ENCODE results near the gene FAM98C. TPM values are rescaled to one million over a fixed set of nuclear protein-coding genes. Genes with fewer than 3 reads are reported as not detected.

The FAM98C gene
- total and polyA plus RNA-seq, 2 of the 13 experiments (the other 11 are each of a cell fraction or from before 2014, with no cell fraction given), result 10.0 to 11.5 TPM

DNA sequence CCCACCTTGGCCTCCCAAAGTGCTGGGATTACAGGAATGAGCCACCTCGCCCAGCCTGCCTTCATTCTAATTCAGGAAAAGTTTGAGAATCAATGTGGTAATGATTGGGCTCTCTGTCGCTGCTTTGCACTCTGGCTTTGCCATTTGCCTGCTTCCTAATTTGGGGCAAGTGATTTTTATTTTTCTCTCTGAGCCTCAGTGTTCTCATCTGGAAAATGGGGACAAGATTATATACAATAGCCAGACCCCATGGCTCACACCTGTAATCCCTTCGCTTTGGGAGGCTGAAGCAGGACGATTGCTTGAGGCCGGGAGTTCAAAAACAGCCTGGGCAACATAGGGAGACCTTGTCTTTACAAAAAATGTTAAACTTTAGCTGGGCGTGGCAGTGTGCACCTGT, 34.4 kb downstream of the FAM98C start:
- H4K20me1 ChIP-seq (ENCODE audit: insufficient read depth, low read length), result no peaks in the 10 kb centered on the region
- H2AFZ ChIP-seq (ENCODE audit: low read length), result no peak overlapping the region
- H3K4me1 ChIP-seq (ENCODE audit: insufficient read depth, low read length), result peaks cover 5% of the 10 kb centered on the region; the same call in 1 of the 2 replicates
- peaks cover 0 to 2% of the 10 kb centered on the region in 2 experiments; a peak in 2 of 5 replicates for H3K27me3 ChIP-seq (ENCODE audit: control insufficient read depth in 1 of 2, insufficient read depth in 2 of 2, low read length in 2 of 2)
- BruUV-seq (replicated peaks), result no TSS peak
- no peak overlapping the region for H3K4me3 ChIP-seq (replicated peaks in 1 of 3; ENCODE audit: insufficient read depth in 1 of 3, low read depth in 2 of 3, low read length in 3 of 3)
- intact Hi-C loops (cut with micrococcal nuclease; ENCODE audit: unreplicated experiment), result no loop called here
- in situ Hi-C loops (cut with HindIII; ENCODE audit: extremely low pct_ligation_motif_present, low pct_unique_long_range_greater_than_20kb), result no loop called here
- no peak overlapping the region for H3K4me2 ChIP-seq (ENCODE audit: low read depth, low read length)
- ChIA-PET CTCF (ENCODE audit: low intra/inter-chr PET ratio, low total read pairs) (no interaction called here), POLR2A (no interaction called here)
- H3K36me3 ChIP-seq (replicated peaks in 1 of 2; ENCODE audit: control insufficient read depth in 1 of 2, insufficient read depth in 2 of 2, low read length in 2 of 2), result no peaks in the 10 kb centered on the region
- no peaks in the 10 kb centered on the region for H3K79me2 ChIP-seq (ENCODE audit: insufficient read depth, low read length)
- 17% methylated on average over 6 of the region's 6 CpGs for WGBS (ENCODE audit: low lambda C conversion rate)
- no peaks in the 10 kb centered on the region for H3K9me3 ChIP-seq (ENCODE audit: low read length)
- TF ChIP-seq ZNF629 (CRISPR knock-in tag; conservative IDR thresholded peaks at IDR 0.05), result peak; percentile 74
- TF ChIP-seq JUN (CRISPR knock-in tag; IDR thresholded peaks at IDR 0.05), result no peak
- H3K27ac ChIP-seq (ENCODE audit: extremely low read length, insufficient read depth, low read length), result no peak overlapping the region
- FAIRE-seq, result no peak
- no peak overlapping the region for H3K9ac ChIP-seq (ENCODE audit: insufficient read depth, low read depth, low read length)
- ATAC-seq, result no peak
- DNase-seq (ENCODE audit: low spot score), result no peak

DNA sequence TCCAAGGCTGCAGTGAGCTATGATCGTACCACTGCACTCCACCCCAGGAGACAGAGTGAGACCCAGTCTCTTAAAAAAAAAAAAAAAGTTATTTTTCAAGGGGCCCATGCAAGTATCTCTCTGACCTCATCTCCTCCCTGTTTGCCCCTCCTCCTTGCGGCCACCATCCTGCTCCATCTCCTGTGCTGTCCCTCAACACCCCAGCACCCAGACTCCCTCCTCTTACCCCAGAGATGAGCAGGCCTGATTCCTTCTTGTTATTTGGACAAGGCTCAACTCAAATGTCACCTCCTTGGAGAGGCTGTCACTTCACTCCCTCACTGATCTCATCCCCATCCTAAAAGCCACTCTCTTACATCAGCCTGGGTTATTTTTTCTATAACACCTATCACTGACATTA, 35.0 kb downstream of the FAM98C start:
- peaks cover 5% of the 10 kb centered on the region; the same call in 1 of the 2 replicates for H3K4me1 ChIP-seq (ENCODE audit: insufficient read depth, low read length)
- H3K4me3 ChIP-seq (replicated peaks in 1 of 3; ENCODE audit: insufficient read depth in 1 of 3, low read depth in 2 of 3, low read length in 3 of 3), result no peak overlapping the region
- no peak for DNase-seq (ENCODE audit: low spot score)
- BruUV-seq (replicated peaks), result no TSS peak
- H3K79me2 ChIP-seq (ENCODE audit: insufficient read depth, low read length), result no peaks in the 10 kb centered on the region
- FAIRE-seq, result no peak
- intact Hi-C loops (cut with micrococcal nuclease; ENCODE audit: unreplicated experiment), result no loop called here
- H3K4me2 ChIP-seq (ENCODE audit: low read depth, low read length), result no peak overlapping the region
- peaks cover 2 to 3% of the 10 kb centered on the region in 2 experiments; a peak in 4 of 5 replicates for H3K27me3 ChIP-seq (ENCODE audit: control insufficient read depth in 1 of 2, insufficient read depth in 2 of 2, low read length in 2 of 2)
- H3K36me3 ChIP-seq (replicated peaks in 1 of 2; ENCODE audit: control insufficient read depth in 1 of 2, insufficient read depth in 2 of 2, low read length in 2 of 2), result no peaks in the 10 kb centered on the region
- POLR2A ChIA-PET, result no interaction called here
- 21% methylated on average over 2 of the region's 2 CpGs for WGBS (ENCODE audit: low lambda C conversion rate)
- no peak overlapping the region for H3K27ac ChIP-seq (ENCODE audit: extremely low read length, insufficient read depth, low read length)
- H2AFZ ChIP-seq (ENCODE audit: low read length), result no peak overlapping the region
- ATAC-seq, result no peak
- H3K9ac ChIP-seq (ENCODE audit: insufficient read depth, low read depth, low read length), result no peak overlapping the region
- no peaks in the 10 kb centered on the region for H4K20me1 ChIP-seq (ENCODE audit: insufficient read depth, low read length)
- in situ Hi-C loops (cut with HindIII; ENCODE audit: extremely low pct_ligation_motif_present, low pct_unique_long_range_greater_than_20kb), result no loop called here
- H3K9me3 ChIP-seq (ENCODE audit: low read length), result no peaks in the 10 kb centered on the region
- CTCF ChIA-PET (ENCODE audit: low intra/inter-chr PET ratio, low total read pairs), result no interaction called here
- TF ChIP-seq, protein P1, sequence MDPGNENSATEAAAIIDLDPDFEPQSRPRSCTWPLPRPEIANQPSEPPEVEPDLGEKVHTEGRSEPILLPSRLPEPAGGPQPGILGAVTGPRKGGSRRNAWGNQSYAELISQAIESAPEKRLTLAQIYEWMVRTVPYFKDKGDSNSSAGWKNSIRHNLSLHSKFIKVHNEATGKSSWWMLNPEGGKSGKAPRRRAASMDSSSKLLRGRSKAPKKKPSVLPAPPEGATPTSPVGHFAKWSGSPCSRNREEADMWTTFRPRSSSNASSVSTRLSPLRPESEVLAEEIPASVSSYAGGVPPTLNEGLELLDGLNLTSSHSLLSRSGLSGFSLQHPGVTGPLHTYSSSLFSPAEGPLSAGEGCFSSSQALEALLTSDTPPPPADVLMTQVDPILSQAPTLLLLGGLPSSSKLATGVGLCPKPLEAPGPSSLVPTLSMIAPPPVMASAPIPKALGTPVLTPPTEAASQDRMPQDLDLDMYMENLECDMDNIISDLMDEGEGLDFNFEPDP (CRISPR knock-in tag; conservative IDR thresholded peaks at IDR 0.05), result no peak
- TF ChIP-seq ZNF747 (CRISPR knock-in tag; IDR thresholded peaks at IDR 0.05; ENCODE audit: borderline replicate concordance), result no peak
- TF ChIP-seq, protein P2, sequence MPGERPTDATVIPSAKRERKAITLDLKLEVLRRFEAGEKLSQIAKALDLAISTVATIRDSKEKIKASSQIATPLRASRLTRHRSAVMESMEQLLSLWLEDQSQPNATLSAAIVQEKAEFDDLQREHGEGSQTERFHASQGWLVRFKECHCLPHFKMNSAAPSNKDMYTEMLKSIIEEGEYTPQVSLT (CRISPR knock-in tag; IDR thresholded peaks at IDR 0.05; ENCODE audit: borderline replicate concordance, low read depth), result no peak
- TF ChIP-seq U2AF1 (optimal IDR thresholded peaks at IDR 0.05; ENCODE audit: low read depth, low read length), result no peak
- TF ChIP-seq, protein P3, sequence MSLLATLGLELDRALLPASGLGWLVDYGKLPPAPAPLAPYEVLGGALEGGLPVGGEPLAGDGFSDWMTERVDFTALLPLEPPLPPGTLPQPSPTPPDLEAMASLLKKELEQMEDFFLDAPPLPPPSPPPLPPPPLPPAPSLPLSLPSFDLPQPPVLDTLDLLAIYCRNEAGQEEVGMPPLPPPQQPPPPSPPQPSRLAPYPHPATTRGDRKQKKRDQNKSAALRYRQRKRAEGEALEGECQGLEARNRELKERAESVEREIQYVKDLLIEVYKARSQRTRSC (CRISPR knock-in tag; IDR thresholded peaks at IDR 0.05; ENCODE audit: low read depth), result no peak
- TF ChIP-seq, protein P4, sequence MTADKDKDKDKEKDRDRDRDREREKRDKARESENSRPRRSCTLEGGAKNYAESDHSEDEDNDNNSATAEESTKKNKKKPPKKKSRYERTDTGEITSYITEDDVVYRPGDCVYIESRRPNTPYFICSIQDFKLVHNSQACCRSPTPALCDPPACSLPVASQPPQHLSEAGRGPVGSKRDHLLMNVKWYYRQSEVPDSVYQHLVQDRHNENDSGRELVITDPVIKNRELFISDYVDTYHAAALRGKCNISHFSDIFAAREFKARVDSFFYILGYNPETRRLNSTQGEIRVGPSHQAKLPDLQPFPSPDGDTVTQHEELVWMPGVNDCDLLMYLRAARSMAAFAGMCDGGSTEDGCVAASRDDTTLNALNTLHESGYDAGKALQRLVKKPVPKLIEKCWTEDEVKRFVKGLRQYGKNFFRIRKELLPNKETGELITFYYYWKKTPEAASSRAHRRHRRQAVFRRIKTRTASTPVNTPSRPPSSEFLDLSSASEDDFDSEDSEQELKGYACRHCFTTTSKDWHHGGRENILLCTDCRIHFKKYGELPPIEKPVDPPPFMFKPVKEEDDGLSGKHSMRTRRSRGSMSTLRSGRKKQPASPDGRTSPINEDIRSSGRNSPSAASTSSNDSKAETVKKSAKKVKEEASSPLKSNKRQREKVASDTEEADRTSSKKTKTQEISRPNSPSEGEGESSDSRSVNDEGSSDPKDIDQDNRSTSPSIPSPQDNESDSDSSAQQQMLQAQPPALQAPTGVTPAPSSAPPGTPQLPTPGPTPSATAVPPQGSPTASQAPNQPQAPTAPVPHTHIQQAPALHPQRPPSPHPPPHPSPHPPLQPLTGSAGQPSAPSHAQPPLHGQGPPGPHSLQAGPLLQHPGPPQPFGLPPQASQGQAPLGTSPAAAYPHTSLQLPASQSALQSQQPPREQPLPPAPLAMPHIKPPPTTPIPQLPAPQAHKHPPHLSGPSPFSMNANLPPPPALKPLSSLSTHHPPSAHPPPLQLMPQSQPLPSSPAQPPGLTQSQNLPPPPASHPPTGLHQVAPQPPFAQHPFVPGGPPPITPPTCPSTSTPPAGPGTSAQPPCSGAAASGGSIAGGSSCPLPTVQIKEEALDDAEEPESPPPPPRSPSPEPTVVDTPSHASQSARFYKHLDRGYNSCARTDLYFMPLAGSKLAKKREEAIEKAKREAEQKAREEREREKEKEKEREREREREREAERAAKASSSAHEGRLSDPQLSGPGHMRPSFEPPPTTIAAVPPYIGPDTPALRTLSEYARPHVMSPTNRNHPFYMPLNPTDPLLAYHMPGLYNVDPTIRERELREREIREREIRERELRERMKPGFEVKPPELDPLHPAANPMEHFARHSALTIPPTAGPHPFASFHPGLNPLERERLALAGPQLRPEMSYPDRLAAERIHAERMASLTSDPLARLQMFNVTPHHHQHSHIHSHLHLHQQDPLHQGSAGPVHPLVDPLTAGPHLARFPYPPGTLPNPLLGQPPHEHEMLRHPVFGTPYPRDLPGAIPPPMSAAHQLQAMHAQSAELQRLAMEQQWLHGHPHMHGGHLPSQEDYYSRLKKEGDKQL (CRISPR knock-in tag; IDR thresholded peaks at IDR 0.05; ENCODE audit: low read depth), result no peak
- no peak for TF ChIP-seq ARHGAP35 (CRISPR knock-in tag; IDR thresholded peaks at IDR 0.05; ENCODE audit: borderline replicate concordance)
- TF ChIP-seq AHR (CRISPR knock-in tag; IDR thresholded peaks at IDR 0.05), result no peak
